H1 (cell line): Measurements from ENCODE around the gene PEX5L. TPM values are rescaled to one million over a fixed set of nuclear protein-coding genes. Genes with fewer than 3 reads are reported as not detected.

ENCODE experiments used
- CTCF ChIA-PET: fragments of 300-600 bp; sonication (Branson Sonifier 250); formaldehyde crosslinking; loops from one replicate; lab custom pipeline; 2021; ENCODE audit not compliant: partially characterized antibody; lab: Charles Lee
- POLR2A ChIA-PET: fragments of 300-600 bp; sonication (Branson Sonifier 250); formaldehyde crosslinking; loops from one replicate; lab custom pipeline; 2021; ENCODE audit warnings: inconsistent platforms; ENCODE audit not compliant: partially characterized antibody; lab: Charles Lee
- DNase-seq, 2 experiments: peaks; one replicate each; pipeline versions ENCODE4 v3.0.0 to v3.0.0-alpha.2; 2010 to 2022; ENCODE audit warnings: low spot score in 2 of 2, low read depth in 1 of 2, mixed read lengths in 1 of 2
- FAIRE-seq: peaks from 2 replicates; lab custom pipeline; 2011; peaks lifted over from hg19 to GRCh38; lab: Jason Lieb, UNC
- H2AFZ ChIP-seq: 2 replicates; pipeline ENCODE4 v1.8.1; 2012; ENCODE audit warnings: low read length, inconsistent platforms
- H2AK5ac ChIP-seq: 2 replicates; pipeline ENCODE4 v1.6.1; 2013; ENCODE audit warnings: low read depth, low read length
- H2BK120ac ChIP-seq: replicated peaks from 2 replicates; pipeline ENCODE3; 2013; ENCODE audit warnings: low read depth, low read length, inconsistent platforms
- H2BK12ac ChIP-seq: 2 replicates; pipeline ENCODE4 v1.6.1; 2013; ENCODE audit warnings: low read depth, low read length
- H2BK15ac ChIP-seq: 2 replicates; pipeline ENCODE4 v1.6.1; 2013; ENCODE audit warnings: low read length
- H2BK20ac ChIP-seq: 2 replicates; pipeline ENCODE4 v1.6.1; 2013; ENCODE audit warnings: low read length
- H2BK5ac ChIP-seq: 2 replicates; pipeline ENCODE4 v1.6.1; 2013; ENCODE audit warnings: low read depth, low read length
- H3K14ac ChIP-seq: 2 replicates; pipeline ENCODE4 v1.6.1; 2013; ENCODE audit warnings: inconsistent platforms; ENCODE audit not compliant: insufficient read length
- H3K18ac ChIP-seq: 2 replicates; pipeline ENCODE4 v1.6.1; 2013; ENCODE audit warnings: low read length; ENCODE audit errors: extremely low read depth
- H3K23ac ChIP-seq: 2 replicates; pipeline ENCODE4 v1.6.1; 2013; ENCODE audit warnings: inconsistent platforms; ENCODE audit not compliant: insufficient read length
- H3K23me2 ChIP-seq: 2 replicates; pipeline ENCODE4 v1.6.1; 2013; ENCODE audit warnings: low read depth, low read length
- H3K27ac ChIP-seq: 2 replicates; pipeline ENCODE4 v1.6.1; 2011; ENCODE audit warnings: low read depth, low read length, inconsistent platforms
- H3K27me3 ChIP-seq, 4 experiments: replicated peaks in 1 of 4; 1 replicate in 1 of 4; 2 replicates in 3 of 4; pipeline versions ENCODE4 v1.6.1 to v1.8.1; 2011 to 2013; ENCODE audit warnings: low read length in 3 of 4, mild to moderate bottlenecking in 3 of 4, inconsistent platforms in 2 of 4, mixed read lengths in 2 of 4, moderate library complexity in 1 of 4; ENCODE audit not compliant: control insufficient read depth in 3 of 4, insufficient read depth in 3 of 4; ENCODE audit errors: extremely low read depth in 1 of 4
- H3K36me3 ChIP-seq, 4 experiments: 2 replicates each; pipeline versions ENCODE4 v1.6.1 to v1.8.1; 2011 to 2013; ENCODE audit warnings: mild to moderate bottlenecking in 4 of 4, low read length in 3 of 4, moderate library complexity in 2 of 4, control low read depth in 1 of 4, inconsistent platforms in 1 of 4; ENCODE audit not compliant: insufficient read depth in 4 of 4, control insufficient read depth in 2 of 4
- H3K4ac ChIP-seq: replicated peaks from 2 replicates; pipeline ENCODE3; 2013; ENCODE audit warnings: low read length, low read depth, mixed read lengths, inconsistent platforms; ENCODE audit not compliant: insufficient read length
- H3K4me1 ChIP-seq, 4 experiments: replicated peaks in 1 of 4; 1 replicate in 1 of 4; 2 replicates in 3 of 4; pipeline versions ENCODE4 v1.6.1 to v1.8.1; 2011 to 2013; ENCODE audit warnings: low read length in 3 of 4, inconsistent platforms in 2 of 4, mixed read lengths in 1 of 4; ENCODE audit not compliant: insufficient read depth in 4 of 4, control insufficient read depth in 3 of 4
- H3K4me2 ChIP-seq, 2 experiments: 2 replicates each; pipeline versions ENCODE4 v1.6.1 to v1.8.1; 2011 to 2013; ENCODE audit warnings: low read depth in 2 of 2, low read length in 2 of 2, control low read depth in 1 of 2, inconsistent platforms in 1 of 2, mild to moderate bottlenecking in 1 of 2; ENCODE audit not compliant: insufficient read depth in 1 of 2
- H3K4me3 ChIP-seq, 4 experiments: fragments of 200-600, 300-600 bp in 1 of 4; sonication (generic), shearing (Covaris generic), sonication (Bioruptor Twin) in 1 of 4; 2 replicates each; pipeline versions ENCODE4 v1.5.1 to v1.8.1; 2011 to 2016; ENCODE audit warnings: low read length in 4 of 4, low read depth in 3 of 4, control low read depth in 2 of 4, inconsistent platforms in 2 of 4, mild to moderate bottlenecking in 2 of 4, mixed read lengths in 1 of 4, moderate library complexity in 1 of 4; ENCODE audit not compliant: insufficient read depth in 2 of 4; ENCODE audit errors: extremely low read depth in 1 of 4
- H3K56ac ChIP-seq: replicated peaks from 2 replicates; pipeline ENCODE3; 2013; ENCODE audit warnings: low read depth, mild to moderate bottlenecking, mixed read lengths, low read length, inconsistent platforms; ENCODE audit not compliant: insufficient read length
- H3K79me1 ChIP-seq: 2 replicates; pipeline ENCODE4 v1.6.1; 2013; ENCODE audit warnings: low read depth, low read length, control low read depth
- H3K79me2 ChIP-seq, 2 experiments: 2 replicates each; pipeline versions ENCODE4 v1.6.1 to v1.8.1; 2012 to 2013; ENCODE audit warnings: low read length in 2 of 2, mild to moderate bottlenecking in 2 of 2, inconsistent platforms in 1 of 2; ENCODE audit not compliant: insufficient read depth in 2 of 2, control insufficient read depth in 1 of 2
- H3K9ac ChIP-seq, 4 experiments: replicated peaks in 1 of 4; 1 replicate in 1 of 4; 2 replicates in 3 of 4; pipeline versions ENCODE4 v1.6.1 to v1.8.1; 2011 to 2013; ENCODE audit warnings: low read depth in 3 of 4, low read length in 3 of 4, control low read depth in 2 of 4, mild to moderate bottlenecking in 2 of 4, moderate library complexity in 2 of 4, inconsistent platforms in 1 of 4; ENCODE audit errors: extremely low read depth in 1 of 4
- H3K9me3 ChIP-seq, 2 experiments: 2 replicates each; pipeline versions ENCODE4 v1.6.1 to v1.8.1; 2012 to 2013; ENCODE audit warnings: mild to moderate bottlenecking in 2 of 2, moderate library complexity in 2 of 2, control low read depth in 1 of 2, inconsistent platforms in 1 of 2, low read depth in 1 of 2, low read length in 1 of 2, mixed read lengths in 1 of 2; ENCODE audit not compliant: insufficient read depth in 2 of 2
- H4K20me1 ChIP-seq, 2 experiments: replicated peaks in 1 of 2; 2 replicates each; pipeline versions ENCODE3 to v1.8.1; 2011 to 2013; ENCODE audit warnings: inconsistent platforms in 2 of 2, low read length in 2 of 2, mild to moderate bottlenecking in 1 of 2; ENCODE audit not compliant: insufficient read depth in 2 of 2, control insufficient read depth in 1 of 2
- H4K5ac ChIP-seq: 2 replicates; pipeline ENCODE4 v1.6.1; 2013; ENCODE audit warnings: low read length, low read depth, mixed read lengths, inconsistent platforms; ENCODE audit not compliant: insufficient read length
- H4K8ac ChIP-seq: 2 replicates; pipeline ENCODE4 v1.8.0; 2013; ENCODE audit warnings: mild to moderate bottlenecking, moderate library complexity, low read length, inconsistent platforms; ENCODE audit not compliant: insufficient read depth; ENCODE audit errors: extremely low read depth
- H4K91ac ChIP-seq: replicated peaks from 2 replicates; pipeline ENCODE3; 2013; ENCODE audit warnings: low read length, mixed read lengths, inconsistent platforms; ENCODE audit not compliant: insufficient read length
- HDAC6 ChIP-seq: IDR thresholded peaks from one replicate; pipeline ENCODE4 v1.7.1; 2012; ENCODE audit warnings: low read depth, mild to moderate bottlenecking, inconsistent platforms, low read length, moderate library complexity
- RAD21 ChIP-seq, 2 experiments: IDR thresholded peaks in 1 of 2; conservative IDR thresholded peaks in 1 of 2; 2 replicates each; pipeline ENCODE4 v1.6.1; 2011; ENCODE audit warnings: low read depth in 2 of 2, low read length in 2 of 2, improper control_type of control experiment in 1 of 2, inconsistent platforms in 1 of 2, mild to moderate bottlenecking in 1 of 2, moderate library complexity in 1 of 2
- SP4 ChIP-seq: IDR thresholded peaks from 2 replicates; pipeline ENCODE4 v1.6.1; 2012; ENCODE audit warnings: low read length, inconsistent platforms
- WGBS, 2 experiments: shearing (Covaris generic) in 1 of 2; methylation state at CpG; one replicate each; pipeline versions ENCODE4 v1.1.6 to v1.1.7; 2013 to 2015; ENCODE audit warnings: low lambda C conversion rate in 2 of 2, mixed read lengths in 2 of 2, inconsistent platforms in 1 of 2, low coverage in 1 of 2, missing lambda C conversion rate in 1 of 2; ENCODE audit not compliant: insufficient replicate concordance in 2 of 2, insufficient coverage in 1 of 2, insufficient read length in 1 of 2; ENCODE audit errors: extremely low coverage in 1 of 2, missing lambda C conversion rate in 1 of 2; 5-methylcytosine and 5-hydroxymethylcytosine counted together
- polyA plus RNA-seq, 7 experiments: library from polyadenylated mRNA; depleted of rRNA in 3 of 7; stranded (reverse) in 5 of 7; unstranded in 2 of 7; fragments of >200 nt in 5 of 7; fragments of 200-250 nt in 2 of 7; gene quantifications; 1 replicate in 5 of 7; 2 replicates in 1 of 7; 4 replicates in 1 of 7; pipeline versions ENCODE4 v1.2.1 to v1.2.3, GENCODE V29; 2011 to 2013; ENCODE audit warnings: missing spikeins in 2 of 7, mixed read lengths in 2 of 7
- total RNA-seq: library from RNA; stranded (reverse); fragmentation: NEBNext Ultra II Directional; extraction: Animal tissue kit (Norgen Biotek cat#: 25700); gene quantifications from 2 replicates; pipeline ENCODE4 v1.2.1, GENCODE V29; 2021

Gene PEX5L
- total and polyA plus RNA-seq, 2 of the 8 experiments (the other 6 are each of a cell fraction or from before 2014, with no cell fraction given): 0.80 to 4.2 TPM

- TF ChIP-seq HDAC6: no peak
- no peak for TF ChIP-seq SP4
- TF ChIP-seq RAD21 (IDR thresholded peaks at IDR 0.05 in 1 of 2, conservative IDR thresholded peaks at IDR 0.05 in 1 of 2; ENCODE audit: low read depth in 2 of 2, low read length in 2 of 2): no peak
- TF ChIP-seq, all 59 proteins: peak for 0
- Histone ChIP-seq H3K27me3 (no peaks in the 10 kb centered on the region), H3K9me3 (no peaks in the 10 kb centered on the region), H3K36me3 (no peaks in the 10 kb centered on the region), H3K4me1 (no peaks in the 10 kb centered on the region), H2BK20ac (no peak overlapping the region), H2BK12ac (no peak overlapping the region), H3K27ac (no peak overlapping the region), H4K20me1 (no peaks in the 10 kb centered on the region), H2BK5ac (no peak overlapping the region), H4K8ac (no peak overlapping the region), H3K4me3 (no peak overlapping the region), H3K14ac (no peak overlapping the region), H2AK5ac (no peak overlapping the region), H3K23me2 (no peaks in the 10 kb centered on the region), H3K23ac (no peak overlapping the region), H3K4me2 (no peak overlapping the region), H2BK15ac (no peak overlapping the region), H3K79me1 (no peaks in the 10 kb centered on the region), H4K91ac (no peak overlapping the region), H2AFZ (no peak overlapping the region), H3K9ac (no peak overlapping the region), H3K4ac (no peak overlapping the region), H3K56ac (no peak overlapping the region), H3K18ac (no peak overlapping the region), H3K79me2 (no peaks in the 10 kb centered on the region), H2BK120ac (no peak overlapping the region), H4K5ac (no peak overlapping the region)
- no peak for DNase-seq
- POLR2A ChIA-PET: interaction anchor here (1.0 kb wide), 1 partner anchor 11 kb away, joined by 3 read pairs; no protein-coding TSS in a partner anchor
- FAIRE-seq: no peak
- 88% methylated on average over 11 of the region's 11 CpGs; no CpG with 5 or more reads in 1 of the 2 experiments for WGBS, 2 experiments
- CTCF ChIA-PET: interaction anchor here (0.7 to 2.3 kb wide), 3 partner anchors 9 to 49 kb away, joined by 3 to 12 read pairs (median 5); no protein-coding TSS in a partner anchor
These were observed 176.2 kb downstream of the PEX5L start for GRCh38 chr3:179860275-179861107.
